HG02970 (cell line): Measurements from ENCODE around the gene SLC10A6.

ENCODE experiments used
- ATAC-seq: cut with Tn5 transposase; IDR thresholded peaks from one replicate; pipeline ENCODE4 v1.9.1; 2021; ENCODE audit warnings: mild to moderate bottlenecking, moderate library complexity, moderate number of reproducible peaks; ENCODE audit not compliant: unreplicated experiment, low FRiP score

Gene SLC10A6

DNA sequence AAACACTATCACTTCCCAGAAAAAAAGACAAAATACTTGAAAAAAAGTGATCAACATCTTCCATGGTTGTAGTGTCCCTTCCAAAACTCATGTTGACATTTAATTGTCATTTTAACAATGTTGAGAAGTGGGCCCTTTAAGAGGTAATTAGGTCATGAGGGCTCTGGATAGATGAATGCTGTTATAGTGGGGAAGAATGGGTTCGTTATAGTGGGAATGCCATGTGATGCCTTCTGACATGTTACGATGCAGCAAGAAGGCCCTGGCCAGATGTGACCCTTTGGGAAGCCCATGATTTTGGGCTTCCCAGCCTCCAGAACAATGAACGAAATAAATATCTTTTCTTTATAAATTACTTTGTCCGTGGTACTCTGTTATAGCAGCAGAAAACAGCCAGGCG is 4.0 kb upstream of the SLC10A6 start:
- ATAC-seq, result no peak

DNA sequence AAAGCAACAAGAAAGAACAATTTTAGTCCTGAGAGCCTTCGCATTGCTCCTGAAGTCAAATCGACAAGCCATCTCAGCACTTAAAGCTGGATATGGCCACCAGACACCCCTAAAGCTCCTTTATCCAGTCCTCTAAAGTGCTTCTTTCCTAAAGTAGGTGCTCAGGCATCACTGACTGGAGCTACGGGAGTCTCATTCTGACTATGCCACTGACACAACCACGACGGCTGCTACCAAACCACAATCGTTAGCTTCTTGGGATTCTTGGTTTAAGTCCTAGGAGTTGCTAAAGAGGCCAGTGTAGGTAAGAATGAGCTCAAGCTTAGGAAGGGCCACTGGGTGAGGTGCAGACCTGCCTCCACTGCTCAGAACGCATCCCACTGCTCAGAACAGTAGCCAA is 1.0 kb downstream of the SLC10A6 start:
- ATAC-seq, result no peak

GRCh38 chr4:86847571-86847970 is 1.6 kb downstream of the SLC10A6 start:
- ATAC-seq, result no peak

- no peak for ATAC-seq
These were observed 2.3 kb downstream of the SLC10A6 start for GRCh38 chr4:86846921-86847320.

DNA sequence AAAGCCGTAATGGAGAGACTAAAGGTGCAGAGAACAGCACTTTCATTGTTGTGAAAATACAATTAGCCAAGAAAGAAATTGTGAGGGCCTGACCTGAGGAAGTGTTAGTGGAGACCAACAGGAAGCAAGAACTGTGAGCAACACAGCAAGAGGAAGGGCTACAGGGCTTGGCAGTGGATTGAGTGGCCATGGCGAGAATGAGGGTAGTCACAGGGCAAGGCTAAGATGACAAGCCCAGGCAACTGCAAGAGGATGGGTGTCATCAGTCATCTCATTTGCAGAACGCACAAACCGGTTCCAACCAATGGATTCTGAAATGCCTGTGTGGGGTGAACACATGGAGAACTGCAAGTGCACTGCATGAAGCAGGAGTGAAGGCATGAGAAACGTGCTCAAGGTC is 3.6 kb downstream of the SLC10A6 start:
- ATAC-seq, result no peak

GRCh38 chr4:86841309-86841708 is 7.9 kb downstream of the SLC10A6 start:
- no peak for ATAC-seq

DNA sequence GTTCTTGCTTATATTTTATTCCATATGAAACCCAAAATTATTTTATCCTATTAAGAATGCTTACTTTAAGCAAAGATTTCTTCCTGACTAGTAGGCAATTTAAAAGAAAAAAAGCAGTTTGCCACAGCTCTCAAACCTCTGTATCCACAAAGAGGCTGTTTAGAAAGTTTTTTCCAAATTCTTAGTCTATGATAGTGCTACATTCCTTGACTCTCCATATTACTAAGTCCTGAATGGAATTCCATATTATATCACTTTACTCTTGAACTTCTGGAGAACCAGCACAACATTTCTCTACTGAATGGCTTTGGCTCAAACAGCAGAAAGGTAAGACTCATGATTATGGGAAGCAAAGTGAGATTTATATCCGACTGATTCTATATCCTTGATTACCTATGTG is 8.3 kb downstream of the SLC10A6 start:
- ATAC-seq, result no peak

DNA sequence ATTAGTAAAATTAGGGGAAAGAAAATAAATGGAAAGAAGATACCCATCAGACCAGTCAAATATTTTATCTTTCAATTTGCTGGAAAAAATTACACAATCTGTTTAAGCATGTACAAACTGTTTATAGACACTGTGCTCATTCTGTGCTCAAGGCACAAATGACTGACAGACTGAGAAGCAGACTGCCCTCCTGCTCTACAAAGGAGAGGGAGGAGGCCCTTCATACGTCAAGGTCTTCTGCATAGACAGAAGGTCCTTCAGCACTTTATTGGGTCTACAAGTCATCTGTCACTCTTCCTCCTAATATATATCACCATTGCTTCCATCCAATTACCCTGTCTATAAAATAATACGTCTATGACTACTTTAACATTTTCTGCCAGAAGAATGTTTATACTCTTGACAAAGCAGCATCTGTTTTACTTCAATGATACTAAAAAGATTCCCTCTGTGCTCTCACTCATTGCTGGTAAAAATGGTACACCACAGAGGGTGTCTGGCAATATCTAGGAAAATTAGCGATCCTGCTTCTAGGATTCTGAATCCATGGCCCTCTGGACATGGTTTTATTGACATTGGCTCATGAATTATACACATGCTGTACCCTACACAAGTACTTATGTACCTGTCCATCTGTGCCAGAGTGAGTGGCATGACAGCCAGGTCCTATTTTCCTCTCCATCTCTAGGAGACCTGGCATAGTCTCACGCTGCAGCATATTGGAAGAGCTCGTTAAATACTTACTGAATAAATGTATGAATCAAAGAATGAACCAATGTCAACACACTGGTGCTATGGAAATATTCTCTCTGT is 11.3 kb downstream of the SLC10A6 start:
- no peak for ATAC-seq

- ATAC-seq, result no peak
These were observed 13.5 kb downstream of the SLC10A6 start for GRCh38 chr4:86835677-86836076.

- no peak for ATAC-seq
These were observed 14.3 kb downstream of the SLC10A6 start for GRCh38 chr4:86834901-86835300.

GRCh38 chr4:86833615-86834014 is 15.6 kb downstream of the SLC10A6 start:
- no peak for ATAC-seq

GRCh38 chr4:86831262-86832130 is 17.7 kb downstream of the SLC10A6 start:
- ATAC-seq, result no peak

GRCh38 chr4:86825511-86825910 is 23.7 kb downstream of the SLC10A6 start:
- ATAC-seq, result no peak

GRCh38 chr4:86822136-86822535 is 27.0 kb downstream of the SLC10A6 start:
- ATAC-seq, result no peak

- ATAC-seq, result no peak
These were observed 28.0 kb downstream of the SLC10A6 start for GRCh38 chr4:86821151-86821550.

DNA sequence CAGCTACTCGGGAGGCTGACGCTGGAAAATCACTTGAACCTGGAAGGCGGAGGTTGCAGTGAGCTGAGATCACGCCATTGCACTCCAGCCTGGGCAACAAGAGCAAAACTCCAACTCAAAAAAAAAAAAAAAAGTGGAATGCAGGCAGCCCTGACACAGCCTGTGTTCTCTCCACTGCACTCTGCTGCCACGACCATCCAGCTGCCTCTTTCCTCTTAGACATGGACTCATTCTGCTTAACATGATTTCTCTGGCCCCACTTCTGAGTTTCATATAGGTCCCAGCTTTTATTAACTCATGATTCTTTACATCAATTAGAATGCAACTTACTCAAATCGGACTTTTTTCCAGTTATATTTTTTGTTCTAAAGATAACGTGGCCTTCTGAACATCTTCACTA is 29.6 kb downstream of the SLC10A6 start:
- ATAC-seq, result no peak

DNA sequence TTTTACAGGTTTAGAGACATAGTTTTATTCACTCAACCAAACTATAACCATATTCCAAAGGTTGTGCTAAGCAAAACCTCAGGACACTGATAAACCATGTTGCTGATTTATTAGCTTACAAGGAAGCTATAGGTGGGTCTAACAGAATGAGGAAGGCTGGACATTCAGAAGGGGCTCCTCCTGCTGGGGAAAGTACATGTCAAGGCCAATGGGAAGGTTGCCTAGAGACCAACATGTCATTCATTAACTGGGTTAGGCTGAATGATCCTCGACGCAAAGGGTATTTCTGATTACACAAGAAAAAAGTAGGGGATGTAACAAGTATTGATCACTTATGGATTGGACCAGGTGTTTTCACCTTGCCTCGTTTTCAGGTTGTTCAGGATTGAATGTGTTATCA is 30.3 kb downstream of the SLC10A6 start:
- ATAC-seq, result no peak

DNA sequence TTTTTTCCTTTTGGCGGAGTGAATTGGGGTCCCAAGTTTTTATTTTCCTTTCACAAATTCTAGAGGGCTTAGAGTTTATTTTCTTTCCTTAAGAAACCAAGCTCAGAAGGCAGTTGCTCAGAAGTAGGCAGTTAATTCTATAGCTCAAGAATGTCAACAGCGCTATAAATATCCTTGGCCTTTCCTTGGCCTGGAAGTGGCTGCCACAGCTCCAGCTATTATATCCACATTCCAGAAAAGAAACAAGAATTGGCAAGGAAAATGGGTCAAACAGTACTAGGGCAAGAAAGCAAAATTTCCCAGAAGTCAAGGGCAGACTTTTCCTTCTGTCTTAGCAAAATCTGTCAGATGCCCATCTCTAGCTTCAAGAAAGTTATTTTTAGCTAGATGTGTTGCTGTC is 31.0 kb downstream of the SLC10A6 start:
- no peak for ATAC-seq

DNA sequence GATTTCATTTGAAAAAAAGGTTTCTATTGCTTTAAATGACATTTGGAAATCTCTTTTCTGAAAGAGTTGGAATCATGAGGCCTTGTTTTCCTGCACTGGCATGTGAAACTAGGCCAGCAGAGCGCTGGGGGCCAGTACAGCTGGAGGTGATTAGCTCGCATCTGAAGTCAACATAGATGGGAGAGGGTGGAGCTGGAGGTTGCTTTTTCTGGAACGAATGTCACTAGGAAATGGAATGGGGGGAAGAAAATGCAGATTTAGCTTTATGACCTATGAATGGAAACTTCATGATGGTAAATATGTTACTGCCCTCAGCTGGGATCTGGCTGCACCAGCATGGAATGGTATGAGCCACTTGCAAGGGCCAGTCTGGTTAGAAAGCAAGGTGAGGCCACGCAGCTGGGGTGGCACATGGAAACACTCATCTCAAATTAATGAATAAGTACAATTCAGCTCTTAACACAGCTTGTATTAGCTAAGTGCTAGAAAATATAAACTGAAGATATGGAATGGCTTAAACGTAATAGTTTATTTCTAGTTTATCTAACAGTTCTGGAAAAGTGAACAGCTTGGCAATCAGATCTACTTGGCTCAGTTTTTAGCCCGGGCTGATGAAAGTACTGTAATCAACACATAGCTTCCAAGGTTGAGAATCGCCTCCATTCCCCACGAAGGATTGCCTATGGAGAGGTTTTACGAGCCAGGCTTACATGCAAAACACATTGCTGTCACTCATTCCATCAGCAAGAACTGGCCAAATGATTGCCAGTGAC is 32.5 kb downstream of the SLC10A6 start:
- ATAC-seq, result no peak

- ATAC-seq, result no peak
These were observed 33.5 kb downstream of the SLC10A6 start for GRCh38 chr4:86815653-86816052.

DNA sequence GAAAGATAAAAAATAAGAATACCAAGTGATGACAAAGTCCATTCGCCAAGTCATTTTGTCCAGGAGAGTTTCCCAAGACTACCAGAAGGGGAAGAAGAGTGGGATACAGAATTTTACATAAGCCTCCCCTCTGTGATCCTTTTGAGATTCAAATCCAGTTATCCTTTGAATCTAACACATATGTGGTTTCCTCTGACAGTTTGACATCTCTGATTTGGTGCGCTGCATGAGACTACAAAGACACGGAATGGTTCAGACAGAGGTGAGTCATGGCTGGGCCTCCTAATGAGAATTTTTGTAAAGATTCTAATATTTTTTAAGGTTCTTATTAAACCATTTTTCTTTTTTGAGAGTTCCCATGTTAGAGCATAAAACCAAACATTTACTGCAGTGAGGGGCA is 38.3 kb downstream of the SLC10A6 start:
- ATAC-seq, result no peak
